ENCODE measurements around the gene TECPR2. TPM values are rescaled to one million over a fixed set of nuclear protein-coding genes. Genes with fewer than 3 reads are reported as not detected.

The TECPR2 gene
- total and polyA plus RNA-seq, 10 of the 15 experiments (the other 5 are each of a cell fraction or from before 2014, with no cell fraction given), result 0.15 to 10.0 (median 3.0) TPM

DNA sequence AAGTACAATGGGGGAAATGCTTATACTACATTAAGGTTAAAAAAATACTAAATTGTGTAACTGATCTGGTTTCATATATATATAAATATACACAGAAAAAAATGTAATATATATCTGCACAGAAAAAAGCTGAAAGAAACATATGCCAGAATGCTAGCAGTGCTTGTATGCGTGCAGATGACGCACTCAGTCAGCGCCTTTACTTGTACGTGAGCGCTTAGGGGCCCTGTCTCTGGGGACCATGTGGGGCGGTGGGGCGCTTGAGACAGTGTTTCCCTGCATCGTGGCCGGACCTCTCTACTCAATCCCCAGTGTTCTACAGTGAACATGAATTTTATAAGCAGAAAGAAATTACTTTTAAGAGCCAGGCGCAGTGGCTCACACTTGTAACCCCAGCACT, 139.8 kb downstream of the TECPR2 start (continued):
- TF ChIP-seq YBX1 (IDR thresholded peaks at IDR 0.05) (no peak), BHLHE40 (IDR thresholded peaks at IDR 0.05; ENCODE audit: borderline replicate concordance in 1 of 2, low read depth in 2 of 2, low read length in 1 of 2) (no peak), MYC (IDR thresholded peaks at IDR 0.05; ENCODE audit: insufficient read depth, insufficient read length, insufficient replicate concordance, low read length, severe bottlenecking) (no peak), ZNF384 (IDR thresholded peaks at IDR 0.05; ENCODE audit: borderline replicate concordance, low read depth, low read length) (no peak)
- TF ChIP-seq, protein P1, sequence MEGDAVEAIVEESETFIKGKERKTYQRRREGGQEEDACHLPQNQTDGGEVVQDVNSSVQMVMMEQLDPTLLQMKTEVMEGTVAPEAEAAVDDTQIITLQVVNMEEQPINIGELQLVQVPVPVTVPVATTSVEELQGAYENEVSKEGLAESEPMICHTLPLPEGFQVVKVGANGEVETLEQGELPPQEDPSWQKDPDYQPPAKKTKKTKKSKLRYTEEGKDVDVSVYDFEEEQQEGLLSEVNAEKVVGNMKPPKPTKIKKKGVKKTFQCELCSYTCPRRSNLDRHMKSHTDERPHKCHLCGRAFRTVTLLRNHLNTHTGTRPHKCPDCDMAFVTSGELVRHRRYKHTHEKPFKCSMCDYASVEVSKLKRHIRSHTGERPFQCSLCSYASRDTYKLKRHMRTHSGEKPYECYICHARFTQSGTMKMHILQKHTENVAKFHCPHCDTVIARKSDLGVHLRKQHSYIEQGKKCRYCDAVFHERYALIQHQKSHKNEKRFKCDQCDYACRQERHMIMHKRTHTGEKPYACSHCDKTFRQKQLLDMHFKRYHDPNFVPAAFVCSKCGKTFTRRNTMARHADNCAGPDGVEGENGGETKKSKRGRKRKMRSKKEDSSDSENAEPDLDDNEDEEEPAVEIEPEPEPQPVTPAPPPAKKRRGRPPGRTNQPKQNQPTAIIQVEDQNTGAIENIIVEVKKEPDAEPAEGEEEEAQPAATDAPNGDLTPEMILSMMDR (IDR thresholded peaks at IDR 0.05 in 2 of 3, conservative IDR thresholded peaks at IDR 0.05 in 1 of 3; ENCODE audit: control insufficient read depth in 2 of 3, extremely low read depth in 1 of 3, insufficient read depth in 1 of 3, low read depth in 3 of 3, low read length in 3 of 3), result no peak
- TF ChIP-seq, protein P2, sequence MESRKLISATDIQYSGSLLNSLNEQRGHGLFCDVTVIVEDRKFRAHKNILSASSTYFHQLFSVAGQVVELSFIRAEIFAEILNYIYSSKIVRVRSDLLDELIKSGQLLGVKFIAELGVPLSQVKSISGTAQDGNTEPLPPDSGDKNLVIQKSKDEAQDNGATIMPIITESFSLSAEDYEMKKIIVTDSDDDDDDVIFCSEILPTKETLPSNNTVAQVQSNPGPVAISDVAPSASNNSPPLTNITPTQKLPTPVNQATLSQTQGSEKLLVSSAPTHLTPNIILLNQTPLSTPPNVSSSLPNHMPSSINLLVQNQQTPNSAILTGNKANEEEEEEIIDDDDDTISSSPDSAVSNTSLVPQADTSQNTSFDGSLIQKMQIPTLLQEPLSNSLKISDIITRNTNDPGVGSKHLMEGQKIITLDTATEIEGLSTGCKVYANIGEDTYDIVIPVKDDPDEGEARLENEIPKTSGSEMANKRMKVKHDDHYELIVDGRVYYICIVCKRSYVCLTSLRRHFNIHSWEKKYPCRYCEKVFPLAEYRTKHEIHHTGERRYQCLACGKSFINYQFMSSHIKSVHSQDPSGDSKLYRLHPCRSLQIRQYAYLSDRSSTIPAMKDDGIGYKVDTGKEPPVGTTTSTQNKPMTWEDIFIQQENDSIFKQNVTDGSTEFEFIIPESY (IDR thresholded peaks at IDR 0.05), result no peak
- TF ChIP-seq, protein P3, sequence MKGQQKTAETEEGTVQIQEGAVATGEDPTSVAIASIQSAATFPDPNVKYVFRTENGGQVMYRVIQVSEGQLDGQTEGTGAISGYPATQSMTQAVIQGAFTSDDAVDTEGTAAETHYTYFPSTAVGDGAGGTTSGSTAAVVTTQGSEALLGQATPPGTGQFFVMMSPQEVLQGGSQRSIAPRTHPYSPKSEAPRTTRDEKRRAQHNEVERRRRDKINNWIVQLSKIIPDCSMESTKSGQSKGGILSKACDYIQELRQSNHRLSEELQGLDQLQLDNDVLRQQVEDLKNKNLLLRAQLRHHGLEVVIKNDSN (IDR thresholded peaks at IDR 0.05; ENCODE audit: borderline replicate concordance, extremely low read length, insufficient read depth, low read depth, low read length), result no peak

Measured in GM12878 (cell line).